ENCODE measurements around the gene TLN1.

The TLN1 gene

GRCh38 chr9:35682051-35682450, 49.9 kb downstream of the TLN1 start:
- H3K27ac ChIP-seq (replicated peaks) = no peak overlapping the region
- no peak overlapping the region for H3K4me3 ChIP-seq (replicated peaks; ENCODE audit: insufficient read depth, low read length)
- TF ChIP-seq CTCF (IDR thresholded peaks at IDR 0.05; ENCODE audit: insufficient read depth, low read length) (no peak), GABPA (IDR thresholded peaks at IDR 0.05; ENCODE audit: low read depth) (no peak), SPI1 (IDR thresholded peaks at IDR 0.05; ENCODE audit: borderline replicate concordance, low read depth) (no peak), POLR2AphosphoS5 (IDR thresholded peaks at IDR 0.05; ENCODE audit: low read depth) (no peak), REST (IDR thresholded peaks at IDR 0.05; ENCODE audit: insufficient replicate concordance, low read depth) (no peak)
- H3K27me3 ChIP-seq (ENCODE audit: insufficient read depth, poor library complexity, severe bottlenecking) = no peaks in the 10 kb centered on the region
- no peak for DNase-seq (ENCODE audit: low read depth in 1 of 2, low spot score in 1 of 2)

- DNase-seq (ENCODE audit: low read depth in 1 of 2, low spot score in 1 of 2) = no peak
- no peak for TF ChIP-seq GABPA (IDR thresholded peaks at IDR 0.05; ENCODE audit: low read depth)
- no peak for TF ChIP-seq CTCF (IDR thresholded peaks at IDR 0.05; ENCODE audit: insufficient read depth, low read length)
- no peak for TF ChIP-seq SPI1 (IDR thresholded peaks at IDR 0.05; ENCODE audit: borderline replicate concordance, low read depth)
- no peak for TF ChIP-seq POLR2AphosphoS5 (IDR thresholded peaks at IDR 0.05; ENCODE audit: low read depth)
- TF ChIP-seq REST (IDR thresholded peaks at IDR 0.05; ENCODE audit: insufficient replicate concordance, low read depth) = no peak
- Histone ChIP-seq H3K4me3 (replicated peaks; ENCODE audit: insufficient read depth, low read length) (no peak overlapping the region), H3K27ac (replicated peaks) (no peak overlapping the region), H3K27me3 (ENCODE audit: insufficient read depth, poor library complexity, severe bottlenecking) (peaks cover under 1% of the 10 kb centered on the region)
Measured at GRCh38 chr9:35681341-35682002, 50.5 kb downstream of the TLN1 start.

GRCh38 chr9:35680331-35681105, 51.5 kb downstream of the TLN1 start:
- no peak for TF ChIP-seq REST (IDR thresholded peaks at IDR 0.05; ENCODE audit: insufficient replicate concordance, low read depth)
- no peak for TF ChIP-seq SPI1 (IDR thresholded peaks at IDR 0.05; ENCODE audit: borderline replicate concordance, low read depth)
- no peak for TF ChIP-seq GABPA (IDR thresholded peaks at IDR 0.05; ENCODE audit: low read depth)
- no peak for TF ChIP-seq POLR2AphosphoS5 (IDR thresholded peaks at IDR 0.05; ENCODE audit: low read depth)
- TF ChIP-seq CTCF (IDR thresholded peaks at IDR 0.05; ENCODE audit: insufficient read depth, low read length) = no peak
- no peak for DNase-seq (ENCODE audit: low read depth in 1 of 2, low spot score in 1 of 2)
- H3K27me3 ChIP-seq (ENCODE audit: insufficient read depth, poor library complexity, severe bottlenecking) = peaks cover 7% of the 10 kb centered on the region
- no peak overlapping the region for H3K4me3 ChIP-seq (replicated peaks; ENCODE audit: insufficient read depth, low read length)
- H3K27ac ChIP-seq (replicated peaks) = no peak overlapping the region
